IMR-90 (cell line): ENCODE data around the gene NPAS2. TPM values are rescaled to one million over a fixed set of nuclear protein-coding genes. Genes with fewer than 3 reads are reported as not detected.

Source experiments
- ATAC-seq: fragments of 200-7000 bp; cut with Tn5 transposase; 2 replicates; pipeline ENCODE4 v1.9.1; 2020; ENCODE audit warnings: low read depth, mild to moderate bottlenecking, moderate library complexity
- BruUV-seq: library from RNA; stranded (reverse); fragments of 400-500 nt; replicated peaks from 2 replicates; lab custom pipeline; 2021; lab: Mats Ljungman, UMichigan
- CTCF ChIA-PET: fragments of 300-600 bp; formaldehyde crosslinking; extraction: SDS; loops from one replicate; lab custom pipeline; 2021; ENCODE audit warnings: antibody characterized with exemption; lab: Yijun Ruan, JAX
- POLR2A ChIA-PET: fragments of 300-600 bp; sonication (Branson Sonifier 250); formaldehyde crosslinking; loops from one replicate; lab custom pipeline; 2022; ENCODE audit warnings: antibody characterized with exemption; ENCODE audit not compliant: unreplicated experiment; lab: Charles Lee
- DNase-seq: peaks from one replicate; pipeline ENCODE4 v3.0.0; 2013
- H2AFZ ChIP-seq: replicated peaks from 2 replicates; pipeline ENCODE3; 2013; ENCODE audit warnings: low read length, mild to moderate bottlenecking; ENCODE audit not compliant: poor library complexity
- H2AK5ac ChIP-seq: 2 replicates; pipeline ENCODE4 v1.6.1; 2013; ENCODE audit warnings: low read depth, low read length, inconsistent platforms
- H2AK9ac ChIP-seq: replicated peaks from 2 replicates; pipeline ENCODE3; 2013; ENCODE audit warnings: mild to moderate bottlenecking, low read depth, low read length, moderate library complexity; ENCODE audit not compliant: poor library complexity
- H2BK120ac ChIP-seq: 2 replicates; pipeline ENCODE4 v1.6.1; 2013; ENCODE audit warnings: low read depth, low read length, inconsistent platforms
- H2BK15ac ChIP-seq: 3 replicates; pipeline ENCODE4 v1.6.1; 2013; ENCODE audit warnings: low read depth, low read length, inconsistent platforms
- H2BK20ac ChIP-seq: 2 replicates; pipeline ENCODE4 v1.6.1; 2013; ENCODE audit warnings: low read depth, mild to moderate bottlenecking, inconsistent platforms, low read length, moderate library complexity
- H2BK5ac ChIP-seq: 2 replicates; pipeline ENCODE4 v1.6.1; 2013; ENCODE audit warnings: mild to moderate bottlenecking, low read depth, low read length, inconsistent platforms; ENCODE audit not compliant: poor library complexity, severe bottlenecking
- H3K14ac ChIP-seq: replicated peaks from 2 replicates; pipeline ENCODE4 v1.6.1; 2013; ENCODE audit warnings: low read depth, low read length, inconsistent platforms
- H3K18ac ChIP-seq: 2 replicates; pipeline ENCODE4 v1.6.1; 2013; ENCODE audit warnings: low read depth, low read length, control low read depth
- H3K23ac ChIP-seq: 2 replicates; pipeline ENCODE4 v1.6.1; 2013; ENCODE audit warnings: low read depth, low read length, inconsistent platforms
- H3K27ac ChIP-seq: 2 replicates; pipeline ENCODE4 v1.5.1; 2013; ENCODE audit warnings: mild to moderate bottlenecking, control low read depth, low read length; ENCODE audit not compliant: insufficient read depth
- H3K27me3 ChIP-seq: 2 replicates; pipeline ENCODE4 v1.6.1; 2013; ENCODE audit warnings: low read length; ENCODE audit not compliant: control insufficient read depth, insufficient read depth
- H3K36me3 ChIP-seq: 2 replicates; pipeline ENCODE4 v1.6.1; 2013; ENCODE audit warnings: low read length, mixed read lengths; ENCODE audit not compliant: control insufficient read depth, insufficient read depth
- H3K4ac ChIP-seq: 2 replicates; pipeline ENCODE4 v1.6.1; 2013; ENCODE audit warnings: low read depth, low read length, inconsistent platforms
- H3K4me1 ChIP-seq: 2 replicates; pipeline ENCODE4 v1.6.1; 2013; ENCODE audit warnings: low read length, mixed read lengths; ENCODE audit not compliant: control insufficient read depth, insufficient read depth
- H3K4me2 ChIP-seq: 2 replicates; pipeline ENCODE4 v1.6.1; 2013; ENCODE audit warnings: low read depth, mild to moderate bottlenecking, control low read depth, low read length, moderate library complexity
- H3K4me3 ChIP-seq: 2 replicates; pipeline ENCODE4 v1.5.1; 2013; ENCODE audit warnings: low read depth, mild to moderate bottlenecking, control low read depth, low read length, moderate library complexity; ENCODE audit not compliant: insufficient read depth
- H3K56ac ChIP-seq: 2 replicates; pipeline ENCODE4 v1.6.1; 2013; ENCODE audit warnings: low read length, inconsistent platforms; ENCODE audit not compliant: insufficient read depth; ENCODE audit errors: extremely low read depth
- H3K79me1 ChIP-seq, 2 experiments: 2 replicates each; pipeline ENCODE4 v1.6.1; 2013; ENCODE audit warnings: low read length in 2 of 2, inconsistent platforms in 1 of 2, low read depth in 1 of 2
- H3K9ac ChIP-seq: 2 replicates; pipeline ENCODE4 v1.6.1; 2013; ENCODE audit warnings: low read depth, low read length, control low read depth
- H3K9me1 ChIP-seq: 2 replicates; pipeline ENCODE4 v1.6.1; 2013; ENCODE audit warnings: low read length, inconsistent platforms; ENCODE audit not compliant: insufficient read depth
- H3K9me3 ChIP-seq: 2 replicates; pipeline ENCODE4 v1.6.1; 2013; ENCODE audit warnings: low read length; ENCODE audit not compliant: control insufficient read depth, insufficient read depth
- H4K20me1 ChIP-seq: 2 replicates; pipeline ENCODE4 v1.6.1; 2013; ENCODE audit warnings: low read length, inconsistent platforms; ENCODE audit not compliant: insufficient read depth
- H4K5ac ChIP-seq: 2 replicates; pipeline ENCODE4 v1.6.1; 2013; ENCODE audit warnings: mild to moderate bottlenecking, low read depth, low read length, control low read depth
- H4K8ac ChIP-seq, 2 experiments: 2 replicates each; pipeline ENCODE4 v1.6.1; 2013; ENCODE audit warnings: low read depth in 2 of 2, low read length in 2 of 2, control low read depth in 1 of 2, inconsistent platforms in 1 of 2
- H4K91ac ChIP-seq: 2 replicates; pipeline ENCODE4 v1.6.1; 2013; ENCODE audit warnings: low read depth, low read length, inconsistent platforms; ENCODE audit not compliant: insufficient read depth
- MAZ ChIP-seq: IDR thresholded peaks from 2 replicates; pipeline ENCODE4 v1.6.1; 2012; ENCODE audit warnings: low read depth, mild to moderate bottlenecking, low read length, improper control_type of control experiment, moderate library complexity, borderline replicate concordance
- RCOR1 ChIP-seq: IDR thresholded peaks from 2 replicates; pipeline ENCODE4 v1.6.1; 2012; ENCODE audit warnings: mild to moderate bottlenecking, low read length, improper control_type of control experiment; ENCODE audit not compliant: insufficient replicate concordance
- RFX5 ChIP-seq: IDR thresholded peaks from 2 replicates; pipeline ENCODE4 v1.8.0; 2012; ENCODE audit warnings: low read depth, mild to moderate bottlenecking, low read length, moderate library complexity
- SMC3 ChIP-seq: fragments of 150-350 bp; IDR thresholded peaks from 2 replicates; pipeline ENCODE4 v1.6.1; 2016; ENCODE audit warnings: low read depth, mild to moderate bottlenecking, antibody characterized with exemption, low read length, moderate library complexity
- WGBS, 2 experiments: methylation state at CpG; one replicate each; pipeline versions ENCODE4 v1.1.5 to v1.1.7; 2013; ENCODE audit warnings: missing lambda C conversion rate in 2 of 2; ENCODE audit not compliant: insufficient read length in 1 of 2; ENCODE audit errors: extremely low coverage in 2 of 2; 5-methylcytosine and 5-hydroxymethylcytosine counted together
- dilution Hi-C: fragments of 300-500 bp; cut with HindIII; formaldehyde crosslinking; loops from one replicate; pipeline ENCODE4 v1.14.3; 2018; ENCODE audit warnings: low sequenced_read_pairs; ENCODE audit not compliant: unreplicated experiment
- in situ Hi-C: fragments of 300-500 bp; cut with MboI; formaldehyde crosslinking; loops from 3 replicates; pipeline ENCODE4 v1.14.3; 2019; ENCODE audit warnings: low sequenced_read_pairs, inconsistent platforms, mixed read lengths
- intact Hi-C: fragments of 100-400 bp; cut with micrococcal nuclease; formaldehyde crosslinking; loops from 2 replicates; pipeline ENCODE4 v1.10.0; 2022
- polyA plus RNA-seq, 3 experiments: library from polyadenylated mRNA; depleted of rRNA; stranded (reverse); fragments of >200 nt; gene quantifications; 2 replicates each; pipeline ENCODE4 v1.2.3, GENCODE V29; 2012; ENCODE audit warnings: low replicate concordance in 1 of 3
- total RNA-seq: library from RNA; depleted of rRNA; stranded (reverse); fragments of >200 nt; gene quantifications from 2 replicates; pipeline ENCODE4 v1.2.3, GENCODE V29; 2012
- TF ChIP-seq, protein P1 (sequence below): fragments of 150-350 bp; IDR thresholded peaks from 2 replicates; pipeline ENCODE4 v1.6.1; 2016; ENCODE audit warnings: low read depth, mild to moderate bottlenecking, low read length, moderate library complexity, borderline replicate concordance
- TF ChIP-seq, protein P2 (sequence below): conservative IDR thresholded peaks from 2 replicates; pipeline ENCODE4 v1.5.1; 2012; ENCODE audit warnings: mild to moderate bottlenecking, low read depth, low read length, improper control_type of control experiment
- TF ChIP-seq, protein P3 (sequence below): fragments of 150-350 bp; IDR thresholded peaks from 2 replicates; pipeline ENCODE4 v1.6.1; 2017; ENCODE audit warnings: mild to moderate bottlenecking, antibody characterized with exemption, low read length, low read depth

The NPAS2 gene
- total and polyA plus RNA-seq, 2 of the 4 experiments (the other 2 are of a cell fraction): 5.2 to 14.8 TPM

DNA sequence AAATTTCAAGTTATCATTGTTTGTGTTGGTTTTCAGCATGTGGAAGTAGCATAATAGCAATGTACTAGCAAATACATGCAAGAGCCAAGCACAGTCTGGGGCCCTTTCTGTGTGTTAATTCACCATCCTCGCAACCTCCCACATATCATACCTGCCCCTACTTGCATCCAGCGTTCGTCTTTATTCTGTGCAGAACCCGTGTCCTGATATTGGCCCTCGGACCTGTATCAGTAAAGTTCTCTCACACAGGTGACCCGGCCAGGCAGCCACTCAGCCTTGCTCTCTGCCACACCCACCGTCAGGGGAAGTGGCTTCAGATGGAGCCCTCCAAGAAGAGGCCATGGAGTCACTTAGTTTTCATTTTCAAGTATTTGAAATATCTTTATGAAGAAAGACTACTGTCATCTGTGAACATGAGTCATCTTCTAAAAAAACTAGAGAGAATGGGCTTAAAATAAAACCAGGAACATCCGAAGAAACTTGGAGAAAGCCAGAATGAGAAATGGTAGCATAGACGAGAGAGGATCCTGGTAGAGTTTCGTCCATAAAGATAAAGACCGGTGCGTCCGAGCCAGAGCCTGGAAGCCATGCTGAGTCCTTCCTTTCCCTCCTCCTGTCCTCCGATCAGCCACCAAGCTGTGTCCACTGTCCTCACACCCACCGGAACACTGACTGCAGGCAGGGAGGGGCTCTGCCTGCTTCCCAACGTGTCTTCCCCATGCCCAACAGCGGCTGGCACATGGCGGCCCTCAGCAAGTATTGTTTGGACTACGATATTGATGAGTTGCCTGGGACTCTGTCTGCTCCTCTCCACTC is 124.9 kb downstream of the NPAS2 start (continued):
- TF ChIP-seq MAZ: no peak

DNA sequence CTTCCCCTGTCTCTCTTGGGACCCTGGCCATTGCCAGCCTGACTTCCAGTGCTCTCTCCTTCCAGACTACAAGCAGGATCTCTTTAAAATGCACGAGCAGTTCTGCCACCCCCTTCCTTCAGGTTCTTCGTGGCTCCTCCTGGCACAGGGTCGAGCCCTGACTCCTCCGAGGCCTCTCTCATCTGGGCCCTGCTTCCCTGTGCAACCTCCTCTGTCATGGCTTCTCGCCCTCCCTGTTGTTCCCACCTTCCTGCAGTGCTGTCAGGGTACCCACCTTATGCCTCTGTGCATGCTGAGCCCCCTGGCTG is 125.4 kb downstream of the NPAS2 start:
- no peak overlapping the region for H2AFZ ChIP-seq
- no peak overlapping the region for H3K4me2 ChIP-seq
- H3K27ac ChIP-seq: no peak overlapping the region
- H4K8ac ChIP-seq: no peak overlapping the region
- no peak overlapping the region for H3K4ac ChIP-seq
- H3K4me3 ChIP-seq: no peak overlapping the region
- H3K4me1 ChIP-seq: peaks cover 5% of the 10 kb centered on the region; the same call in 1 of the 2 replicates
- no peak overlapping the region for H2AK9ac ChIP-seq
- 89% methylated on average over 4 of the region's 5 CpGs; no CpG with 5 or more reads in 1 of the 2 experiments for WGBS, 2 experiments
- H3K18ac ChIP-seq: no peak overlapping the region
- peaks cover 16% of the 10 kb centered on the region for H3K9me1 ChIP-seq
- POLR2A ChIA-PET: no interaction called here
- no peaks in the 10 kb centered on the region for H3K27me3 ChIP-seq
- H4K5ac ChIP-seq: no peak overlapping the region
- no peak overlapping the region for H2BK15ac ChIP-seq
- DNase-seq (no peak), ATAC-seq (no peak)
- intact Hi-C loops: no loop called here
- TF ChIP-seq, protein P1, sequence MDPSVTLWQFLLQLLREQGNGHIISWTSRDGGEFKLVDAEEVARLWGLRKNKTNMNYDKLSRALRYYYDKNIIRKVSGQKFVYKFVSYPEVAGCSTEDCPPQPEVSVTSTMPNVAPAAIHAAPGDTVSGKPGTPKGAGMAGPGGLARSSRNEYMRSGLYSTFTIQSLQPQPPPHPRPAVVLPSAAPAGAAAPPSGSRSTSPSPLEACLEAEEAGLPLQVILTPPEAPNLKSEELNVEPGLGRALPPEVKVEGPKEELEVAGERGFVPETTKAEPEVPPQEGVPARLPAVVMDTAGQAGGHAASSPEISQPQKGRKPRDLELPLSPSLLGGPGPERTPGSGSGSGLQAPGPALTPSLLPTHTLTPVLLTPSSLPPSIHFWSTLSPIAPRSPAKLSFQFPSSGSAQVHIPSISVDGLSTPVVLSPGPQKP: no peak
- TF ChIP-seq SMC3 (no peak), RCOR1 (no peak), RFX5 (no peak)
- TF ChIP-seq, protein P2, sequence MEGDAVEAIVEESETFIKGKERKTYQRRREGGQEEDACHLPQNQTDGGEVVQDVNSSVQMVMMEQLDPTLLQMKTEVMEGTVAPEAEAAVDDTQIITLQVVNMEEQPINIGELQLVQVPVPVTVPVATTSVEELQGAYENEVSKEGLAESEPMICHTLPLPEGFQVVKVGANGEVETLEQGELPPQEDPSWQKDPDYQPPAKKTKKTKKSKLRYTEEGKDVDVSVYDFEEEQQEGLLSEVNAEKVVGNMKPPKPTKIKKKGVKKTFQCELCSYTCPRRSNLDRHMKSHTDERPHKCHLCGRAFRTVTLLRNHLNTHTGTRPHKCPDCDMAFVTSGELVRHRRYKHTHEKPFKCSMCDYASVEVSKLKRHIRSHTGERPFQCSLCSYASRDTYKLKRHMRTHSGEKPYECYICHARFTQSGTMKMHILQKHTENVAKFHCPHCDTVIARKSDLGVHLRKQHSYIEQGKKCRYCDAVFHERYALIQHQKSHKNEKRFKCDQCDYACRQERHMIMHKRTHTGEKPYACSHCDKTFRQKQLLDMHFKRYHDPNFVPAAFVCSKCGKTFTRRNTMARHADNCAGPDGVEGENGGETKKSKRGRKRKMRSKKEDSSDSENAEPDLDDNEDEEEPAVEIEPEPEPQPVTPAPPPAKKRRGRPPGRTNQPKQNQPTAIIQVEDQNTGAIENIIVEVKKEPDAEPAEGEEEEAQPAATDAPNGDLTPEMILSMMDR: no peak
- TF ChIP-seq, protein P3, sequence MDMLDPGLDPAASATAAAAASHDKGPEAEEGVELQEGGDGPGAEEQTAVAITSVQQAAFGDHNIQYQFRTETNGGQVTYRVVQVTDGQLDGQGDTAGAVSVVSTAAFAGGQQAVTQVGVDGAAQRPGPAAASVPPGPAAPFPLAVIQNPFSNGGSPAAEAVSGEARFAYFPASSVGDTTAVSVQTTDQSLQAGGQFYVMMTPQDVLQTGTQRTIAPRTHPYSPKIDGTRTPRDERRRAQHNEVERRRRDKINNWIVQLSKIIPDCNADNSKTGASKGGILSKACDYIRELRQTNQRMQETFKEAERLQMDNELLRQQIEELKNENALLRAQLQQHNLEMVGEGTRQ: no peak
- no peak overlapping the region for H2BK20ac ChIP-seq
- H3K56ac ChIP-seq: no peak overlapping the region
- in situ Hi-C loops: no loop called here
- no peaks in the 10 kb centered on the region for H3K79me1 ChIP-seq
- no peak overlapping the region for H2BK5ac ChIP-seq
- CTCF ChIA-PET: no interaction called here
- no peak overlapping the region for H3K23ac ChIP-seq
- no peaks in the 10 kb centered on the region for H3K9me3 ChIP-seq
- BruUV-seq: no TSS peak
- H3K9ac ChIP-seq: no peak overlapping the region
- dilution Hi-C loops: no loop called here
- H3K14ac ChIP-seq: no peak overlapping the region
- H3K36me3 ChIP-seq: peaks cover 4% of the 10 kb centered on the region
- no peak overlapping the region for H4K91ac ChIP-seq
- 0 out of 2 replicates have a peak overlapping the region, but pooled peaks have one; percentile 38 for H2AK5ac ChIP-seq
- H2BK120ac ChIP-seq: no peak overlapping the region
- no peaks in the 10 kb centered on the region for H4K20me1 ChIP-seq
